PC-3 (cell line): ENCODE data around the gene GATD1. TPM values are rescaled to one million over a fixed set of nuclear protein-coding genes. Genes with fewer than 3 reads are reported as not detected.

Experiments
- ATAC-seq: fragments of 200-7000 bp; cut with Tn5 transposase; 2 replicates; pipeline ENCODE4 v1.9.1; 2020; ENCODE audit warnings: mild to moderate bottlenecking, moderate library complexity
- BruUV-seq: library from RNA; stranded (reverse); fragments of 400-500 nt; replicated peaks from 2 replicates; lab custom pipeline; 2021; lab: Mats Ljungman, UMichigan
- CTCF ChIA-PET: fragments of 300-600 bp; sonication (Branson Sonifier 250); formaldehyde crosslinking; loops from one replicate; lab custom pipeline; 2022; ENCODE audit warnings: antibody characterized with exemption; lab: Charles Lee
- POLR2A ChIA-PET: fragments of 300-600 bp; sonication (Branson Sonifier 250); formaldehyde crosslinking; loops from one replicate; lab custom pipeline; 2022; ENCODE audit warnings: antibody characterized with exemption; ENCODE audit not compliant: unreplicated experiment; lab: Charles Lee
- DNase-seq: peaks from one replicate; pipeline ENCODE4 v3.0.0-alpha.2; 2015
- H2AFZ ChIP-seq: fragments of 300-600 bp; sonication (generic); 2 replicates; pipeline ENCODE4 v1.6.0; 2016; ENCODE audit warnings: antibody characterized with exemption, low read length
- H3F3A ChIP-seq: fragments of 300-600 bp; sonication (generic); one replicate; pipeline ENCODE4 v1.6.0; 2017; ENCODE audit warnings: antibody characterized with exemption, low read length, control low read depth, mild to moderate bottlenecking; ENCODE audit not compliant: unreplicated experiment
- H3K27ac ChIP-seq: fragments of 300-600 bp; sonication (generic); 2 replicates; pipeline ENCODE4 v1.5.1; 2016; ENCODE audit warnings: mild to moderate bottlenecking, low read length
- H3K27me3 ChIP-seq: fragments of 300-600 bp; sonication (generic); 2 replicates; pipeline ENCODE4 v1.6.1; 2016; ENCODE audit warnings: low read length, mixed read lengths
- H3K36me3 ChIP-seq: fragments of 300-600 bp; sonication (generic); 2 replicates; pipeline ENCODE4 v1.6.1; 2016; ENCODE audit warnings: low read depth, mixed run types, low read length, mixed read lengths
- H3K4me1 ChIP-seq: fragments of 300-600 bp; sonication (generic); 2 replicates; pipeline ENCODE4 v1.5.1; 2016; ENCODE audit warnings: low read length; ENCODE audit not compliant: insufficient read depth
- H3K4me2 ChIP-seq: fragments of 300-600 bp; sonication (generic); 2 replicates; pipeline ENCODE4 v1.6.0; 2016; ENCODE audit warnings: low read length
- H3K4me3 ChIP-seq: fragments of 300-600 bp; sonication (generic); 2 replicates; pipeline ENCODE4 v1.5.1; 2016; ENCODE audit warnings: mild to moderate bottlenecking, low read length, mixed read lengths
- H3K79me2 ChIP-seq: fragments of 300-600 bp; sonication (generic); 2 replicates; pipeline ENCODE4 v1.6.1; 2017; ENCODE audit warnings: low read length, mixed read lengths
- H3K9ac ChIP-seq: fragments of 300-600 bp; sonication (generic); 2 replicates; pipeline ENCODE4 v1.6.0; 2016; ENCODE audit warnings: mild to moderate bottlenecking, low read length
- H3K9me2 ChIP-seq: fragments of 300-600 bp; sonication (generic); replicated peaks from 2 replicates; pipeline ENCODE4 v1.6.1; 2016; ENCODE audit warnings: mixed run types, low read length, mixed read lengths
- H3K9me3 ChIP-seq: fragments of 300-600 bp; sonication (generic); 2 replicates; pipeline ENCODE4 v1.6.1; 2016; ENCODE audit warnings: low read length, mixed read lengths
- H4K20me1 ChIP-seq: fragments of 300-600 bp; sonication (generic); 2 replicates; pipeline ENCODE4 v1.6.1; 2016; ENCODE audit warnings: low read length, mixed read lengths
- EZH2 ChIP-seq: fragments of 300-600 bp; sonication (generic); IDR thresholded peaks from one replicate; pipeline ENCODE4 v1.6.1; 2017; ENCODE audit warnings: antibody characterized with exemption, mild to moderate bottlenecking, low read length; ENCODE audit not compliant: unreplicated experiment
- EZH2phosphoT487 ChIP-seq: fragments of 300-600 bp; sonication (generic); IDR thresholded peaks from 2 replicates; pipeline ENCODE4 v1.6.1; 2018; ENCODE audit warnings: mild to moderate bottlenecking, antibody characterized with exemption, low read length, borderline replicate concordance
- intact Hi-C: fragments of 100-400 bp; cut with micrococcal nuclease; formaldehyde crosslinking; loops from 2 replicates; pipeline ENCODE4 v1.9.0; 2023
- total RNA-seq: library from RNA; depleted of rRNA; stranded (reverse); fragments of >200 nt; gene quantifications from 2 replicates; pipeline ENCODE4 v1.2.3, GENCODE V29; 2014
- TF ChIP-seq, protein P1 (sequence below): fragments of 300-600 bp; sonication (generic); conservative IDR thresholded peaks from 2 replicates; pipeline ENCODE4 v1.5.1; 2017; ENCODE audit warnings: antibody characterized with exemption, low read depth, mild to moderate bottlenecking, low read length

Gene GATD1
- total RNA-seq, 1 experiment from 2014 or later, result 39.7 TPM

DNA sequence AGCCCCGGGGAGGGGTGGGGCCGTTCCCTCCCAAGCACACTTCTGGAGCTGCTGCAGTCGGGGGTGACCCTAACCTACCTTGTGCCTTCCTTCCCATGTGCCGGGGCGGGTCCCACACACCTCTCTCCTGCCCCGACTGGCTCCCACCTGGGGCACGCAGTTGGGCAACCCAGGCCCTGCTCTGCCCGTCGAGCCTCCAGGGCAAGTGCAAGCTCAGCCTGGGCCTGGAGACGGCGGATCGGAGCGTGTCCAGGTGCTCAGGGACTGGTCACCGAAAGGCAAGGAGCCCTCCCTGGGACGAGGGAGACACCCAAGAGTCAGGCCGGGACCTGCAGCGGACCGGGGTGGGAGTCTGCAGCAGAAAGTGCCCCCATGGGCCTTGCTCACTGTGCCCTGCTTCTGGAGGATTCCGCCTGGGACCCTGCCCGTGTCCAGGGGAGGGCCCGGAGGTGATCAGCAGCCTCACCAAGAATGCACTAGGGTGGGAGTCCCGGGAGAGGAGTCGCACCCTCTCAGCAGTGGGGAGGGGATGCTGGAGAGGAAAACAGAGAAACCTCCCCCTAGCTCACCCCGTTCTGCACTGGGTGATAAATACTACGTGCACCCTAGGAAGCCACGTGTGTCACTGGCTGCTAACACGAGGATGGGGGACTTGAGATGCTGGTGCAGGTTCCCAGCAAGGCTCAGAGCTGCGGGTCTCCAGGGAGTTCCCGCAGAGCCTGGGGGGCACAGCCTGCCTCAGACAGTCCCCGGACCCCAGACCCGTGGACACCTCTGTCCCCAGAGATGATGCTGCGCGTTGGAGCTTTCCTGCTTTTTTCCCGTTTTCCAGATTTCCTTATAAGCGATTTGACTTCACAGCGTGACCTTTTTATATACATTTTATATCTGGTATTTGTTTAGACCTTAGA lies 5.2 kb upstream of the GATD1 start:
- no peaks in the 10 kb centered on the region for H3F3A ChIP-seq
- no peak for TF ChIP-seq EZH2
- no peak for TF ChIP-seq EZH2phosphoT487
- TF ChIP-seq, protein P1, sequence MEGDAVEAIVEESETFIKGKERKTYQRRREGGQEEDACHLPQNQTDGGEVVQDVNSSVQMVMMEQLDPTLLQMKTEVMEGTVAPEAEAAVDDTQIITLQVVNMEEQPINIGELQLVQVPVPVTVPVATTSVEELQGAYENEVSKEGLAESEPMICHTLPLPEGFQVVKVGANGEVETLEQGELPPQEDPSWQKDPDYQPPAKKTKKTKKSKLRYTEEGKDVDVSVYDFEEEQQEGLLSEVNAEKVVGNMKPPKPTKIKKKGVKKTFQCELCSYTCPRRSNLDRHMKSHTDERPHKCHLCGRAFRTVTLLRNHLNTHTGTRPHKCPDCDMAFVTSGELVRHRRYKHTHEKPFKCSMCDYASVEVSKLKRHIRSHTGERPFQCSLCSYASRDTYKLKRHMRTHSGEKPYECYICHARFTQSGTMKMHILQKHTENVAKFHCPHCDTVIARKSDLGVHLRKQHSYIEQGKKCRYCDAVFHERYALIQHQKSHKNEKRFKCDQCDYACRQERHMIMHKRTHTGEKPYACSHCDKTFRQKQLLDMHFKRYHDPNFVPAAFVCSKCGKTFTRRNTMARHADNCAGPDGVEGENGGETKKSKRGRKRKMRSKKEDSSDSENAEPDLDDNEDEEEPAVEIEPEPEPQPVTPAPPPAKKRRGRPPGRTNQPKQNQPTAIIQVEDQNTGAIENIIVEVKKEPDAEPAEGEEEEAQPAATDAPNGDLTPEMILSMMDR, result no peak
- no peak overlapping the region for H3K4me3 ChIP-seq
- no peaks in the 10 kb centered on the region for H4K20me1 ChIP-seq
- no peak overlapping the region for H3K27ac ChIP-seq
- peaks cover 6% of the 10 kb centered on the region; the same call in 1 of the 2 replicates for H3K4me1 ChIP-seq
- H3K27me3 ChIP-seq, result no peaks in the 10 kb centered on the region
- H3K9me2 ChIP-seq, result no peaks in the 10 kb centered on the region
- H3K9ac ChIP-seq, result no peak overlapping the region
- no peak overlapping the region for H3K4me2 ChIP-seq
- intact Hi-C loops, result no loop called here
- no peaks in the 10 kb centered on the region for H3K36me3 ChIP-seq
- peaks cover 11% of the 10 kb centered on the region for H3K79me2 ChIP-seq
- BruUV-seq, result no TSS peak
- no peak for DNase-seq
- no peak for ATAC-seq
- ChIA-PET CTCF (interaction anchor here (0.6 kb wide), 1 partner anchor 115 kb away, joined by 3 read pairs; no protein-coding TSS in a partner anchor), POLR2A (no interaction called here)
- H3K9me3 ChIP-seq, result no peaks in the 10 kb centered on the region
- no peak overlapping the region for H2AFZ ChIP-seq

DNA sequence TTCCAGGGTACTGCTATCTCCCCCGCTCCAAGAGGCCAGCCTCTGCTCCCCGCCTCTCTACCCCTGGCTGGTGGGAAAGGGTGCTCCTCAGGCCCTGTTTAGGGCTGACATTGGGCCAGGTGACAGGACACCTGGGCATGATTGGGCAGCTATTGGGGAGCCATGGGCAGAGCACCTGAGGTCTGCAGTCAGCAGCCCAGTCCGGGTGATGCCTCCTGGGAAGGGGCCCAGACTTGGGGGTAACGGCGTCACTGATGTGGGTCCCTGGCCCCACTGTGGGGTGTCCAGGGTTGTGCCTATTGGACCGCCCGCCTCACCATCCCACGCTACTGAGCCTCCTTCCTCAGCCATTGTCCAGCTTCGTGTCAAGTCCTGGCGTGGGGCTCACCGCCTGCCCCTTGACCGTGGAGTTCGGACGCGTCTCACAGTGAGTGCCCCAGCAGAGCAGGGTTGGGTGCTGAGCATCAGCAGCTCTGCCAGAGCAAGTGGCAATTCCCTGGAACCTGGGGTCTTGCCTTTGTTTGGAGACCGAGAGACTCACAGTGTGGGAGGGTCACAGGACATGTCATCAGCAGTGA lies 2.8 kb upstream of the GATD1 start:
- intact Hi-C loops, result no loop called here
- peaks cover 5% of the 10 kb centered on the region for H4K20me1 ChIP-seq
- DNase-seq (no peak), ATAC-seq (no peak)
- H3K4me3 ChIP-seq, result no peak overlapping the region
- no peak overlapping the region for H3K4me2 ChIP-seq
- H3K27ac ChIP-seq, result no peak overlapping the region
- H3K9me3 ChIP-seq, result no peaks in the 10 kb centered on the region
- H3K36me3 ChIP-seq, result no peaks in the 10 kb centered on the region
- H3K4me1 ChIP-seq, result peaks cover 13% of the 10 kb centered on the region
- ChIA-PET CTCF (no interaction called here), POLR2A (no interaction called here)
- peaks cover 31% of the 10 kb centered on the region for H3K79me2 ChIP-seq
- H3F3A ChIP-seq, result no peaks in the 10 kb centered on the region
- H3K9me2 ChIP-seq, result no peaks in the 10 kb centered on the region
- no peak overlapping the region for H3K9ac ChIP-seq
- H2AFZ ChIP-seq, result no peak overlapping the region
- H3K27me3 ChIP-seq, result no peaks in the 10 kb centered on the region
- no peak for TF ChIP-seq EZH2
- TF ChIP-seq, protein P1, result no peak
- no peak for TF ChIP-seq EZH2phosphoT487
- BruUV-seq, result no TSS peak
